Upper lobe of right lung (tissue), 1 donor: ENCODE data around the gene TPRX2. TPM values are rescaled to one million over a fixed set of nuclear protein-coding genes. Genes with fewer than 3 reads are reported as not detected.
"Not testable (repeated sequence)": the region's sequence is repeated elsewhere in the genome, so short reads cannot be mapped to it uniquely, and the experiment has no call there.

Experiments used
- ATAC-seq: fragments of 200-7000 bp; cut with Tn5 transposase; one replicate; pipeline ENCODE4 v1.9.1; 2020; ENCODE audit warnings: mild to moderate bottlenecking, moderate library complexity
- DNase-seq: peaks from one replicate; pipeline ENCODE4 v3.0.0-alpha.2; 2020
- H3K27ac ChIP-seq: fragments of 200-600 bp; one replicate; pipeline ENCODE4 v1.8.0; 2022
- H3K27me3 ChIP-seq: fragments of 200-600 bp; one replicate; pipeline ENCODE4 v1.8.0; 2022; ENCODE audit warnings: mild to moderate bottlenecking
- H3K36me3 ChIP-seq: fragments of 200-600 bp; one replicate; pipeline ENCODE4 v1.8.0; 2022
- H3K4me1 ChIP-seq: fragments of 200-600 bp; one replicate; pipeline ENCODE4 v1.8.0; 2022
- H3K4me3 ChIP-seq: fragments of 200-600 bp; one replicate; pipeline ENCODE4 v1.8.0; 2022; ENCODE audit warnings: mild to moderate bottlenecking
- H3K9me3 ChIP-seq: fragments of 200-600 bp; one replicate; pipeline ENCODE4 v1.8.0; 2022
- CTCF ChIP-seq: fragments of 200-600 bp; IDR thresholded peaks from one replicate; pipeline ENCODE4 v1.8.0; 2022; ENCODE audit warnings: antibody characterized with exemption
- intact Hi-C: fragments of 100-400 bp; cut with DNase I; formaldehyde crosslinking; loops from one replicate; pipeline ENCODE4 v1.11.0; 2022
- total RNA-seq: library from RNA; stranded (reverse); fragmentation: NEBNext Ultra II Directional; extraction: Animal tissue kit (Norgen Biotek cat#: 25700); gene quantifications from one replicate; pipeline ENCODE4 v1.2.1, GENCODE V29; 2021
- donor health status: DM: no; HTN: yes; CAD: no; lungs with severe emphysema.

The TPRX2 gene
- total RNA-seq, 1 donor from 2014 or later = not detected

- H3K4me3 ChIP-seq = no peak overlapping the region
- no peak for TF ChIP-seq CTCF
- H3K36me3 ChIP-seq = no peaks in the 10 kb centered on the region
- intact Hi-C loops = no loop called here
- H3K27me3 ChIP-seq = no peaks in the 10 kb centered on the region
- no peaks in the 10 kb centered on the region for H3K9me3 ChIP-seq
- no peak for DNase-seq
- no peak overlapping the region for H3K27ac ChIP-seq
- H3K4me1 ChIP-seq = no peaks in the 10 kb centered on the region
- ATAC-seq = no peak
Observed at GRCh38 chr19:47878906-47879305, 19.9 kb downstream of the TPRX2 start.

GRCh38 chr19:47879385-47879784 lies 20.4 kb downstream of the TPRX2 start:
- H3K9me3 ChIP-seq, H3K27ac ChIP-seq, DNase-seq, H3K27me3 ChIP-seq, H3K4me3 ChIP-seq, intact Hi-C loops, H3K4me1 ChIP-seq, ATAC-seq, H3K36me3 ChIP-seq: not testable (repeated sequence)

- Histone ChIP-seq H3K36me3 (no peaks in the 10 kb centered on the region), H3K4me3 (no peak overlapping the region), H3K27ac (no peak overlapping the region), H3K9me3 (no peaks in the 10 kb centered on the region), H3K27me3 (no peaks in the 10 kb centered on the region), H3K4me1 (no peaks in the 10 kb centered on the region)
- intact Hi-C loops = no loop called here
- TF ChIP-seq CTCF = no peak
- no peak for DNase-seq
- no peak for ATAC-seq
Observed at GRCh38 chr19:47881757-47882156, 22.7 kb downstream of the TPRX2 start.

GRCh38 chr19:47882890-47883289 lies 23.9 kb downstream of the TPRX2 start:
- intact Hi-C loops = no loop called here
- H3K4me3 ChIP-seq = no peak overlapping the region
- no peaks in the 10 kb centered on the region for H3K27me3 ChIP-seq
- no peak overlapping the region for H3K27ac ChIP-seq
- no peak for DNase-seq
- no peaks in the 10 kb centered on the region for H3K36me3 ChIP-seq
- no peak for ATAC-seq
- no peak for TF ChIP-seq CTCF
- H3K9me3 ChIP-seq = no peaks in the 10 kb centered on the region
- H3K4me1 ChIP-seq = no peaks in the 10 kb centered on the region

GRCh38 chr19:47885067-47885463 lies 26.0 kb downstream of the TPRX2 start:
- TF ChIP-seq CTCF = no peak
- DNase-seq (no peak), ATAC-seq (no peak)
- Histone ChIP-seq H3K4me3 (no peak overlapping the region), H3K27ac (no peak overlapping the region), H3K4me1 (no peaks in the 10 kb centered on the region), H3K9me3 (no peaks in the 10 kb centered on the region), H3K27me3 (no peaks in the 10 kb centered on the region), H3K36me3 (no peaks in the 10 kb centered on the region)
- intact Hi-C loops = no loop called here

- Histone ChIP-seq H3K27me3 (no peaks in the 10 kb centered on the region), H3K36me3 (no peaks in the 10 kb centered on the region), H3K27ac (no peak within 1 kb of the TSS), H3K9me3 (no peaks in the 10 kb centered on the region), H3K4me3 (no peak within 1 kb of the TSS), H3K4me1 (no peaks in the 10 kb centered on the region)
- intact Hi-C loops = no loop called here
- TF ChIP-seq CTCF = no peak
- no peak for ATAC-seq
- DNase-seq = no peak
Observed at GRCh38 chr19:47886010-47886559, 27.1 kb downstream of the TPRX2 start, which contains the start of gene SULT2A1. Gene SULT2A1, minus strand, starts transcription at chr19:47886315. Its CDS starts 58 bp downstream, at chr19:47886257.
